ENCODE results near the gene BMP8B.
"Not testable (repeated sequence)": the region's sequence is repeated elsewhere in the genome, so short reads cannot be mapped to it uniquely, and the experiment has no call there.

The BMP8B gene, protein sequence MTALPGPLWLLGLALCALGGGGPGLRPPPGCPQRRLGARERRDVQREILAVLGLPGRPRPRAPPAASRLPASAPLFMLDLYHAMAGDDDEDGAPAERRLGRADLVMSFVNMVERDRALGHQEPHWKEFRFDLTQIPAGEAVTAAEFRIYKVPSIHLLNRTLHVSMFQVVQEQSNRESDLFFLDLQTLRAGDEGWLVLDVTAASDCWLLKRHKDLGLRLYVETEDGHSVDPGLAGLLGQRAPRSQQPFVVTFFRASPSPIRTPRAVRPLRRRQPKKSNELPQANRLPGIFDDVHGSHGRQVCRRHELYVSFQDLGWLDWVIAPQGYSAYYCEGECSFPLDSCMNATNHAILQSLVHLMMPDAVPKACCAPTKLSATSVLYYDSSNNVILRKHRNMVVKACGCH

DNA sequence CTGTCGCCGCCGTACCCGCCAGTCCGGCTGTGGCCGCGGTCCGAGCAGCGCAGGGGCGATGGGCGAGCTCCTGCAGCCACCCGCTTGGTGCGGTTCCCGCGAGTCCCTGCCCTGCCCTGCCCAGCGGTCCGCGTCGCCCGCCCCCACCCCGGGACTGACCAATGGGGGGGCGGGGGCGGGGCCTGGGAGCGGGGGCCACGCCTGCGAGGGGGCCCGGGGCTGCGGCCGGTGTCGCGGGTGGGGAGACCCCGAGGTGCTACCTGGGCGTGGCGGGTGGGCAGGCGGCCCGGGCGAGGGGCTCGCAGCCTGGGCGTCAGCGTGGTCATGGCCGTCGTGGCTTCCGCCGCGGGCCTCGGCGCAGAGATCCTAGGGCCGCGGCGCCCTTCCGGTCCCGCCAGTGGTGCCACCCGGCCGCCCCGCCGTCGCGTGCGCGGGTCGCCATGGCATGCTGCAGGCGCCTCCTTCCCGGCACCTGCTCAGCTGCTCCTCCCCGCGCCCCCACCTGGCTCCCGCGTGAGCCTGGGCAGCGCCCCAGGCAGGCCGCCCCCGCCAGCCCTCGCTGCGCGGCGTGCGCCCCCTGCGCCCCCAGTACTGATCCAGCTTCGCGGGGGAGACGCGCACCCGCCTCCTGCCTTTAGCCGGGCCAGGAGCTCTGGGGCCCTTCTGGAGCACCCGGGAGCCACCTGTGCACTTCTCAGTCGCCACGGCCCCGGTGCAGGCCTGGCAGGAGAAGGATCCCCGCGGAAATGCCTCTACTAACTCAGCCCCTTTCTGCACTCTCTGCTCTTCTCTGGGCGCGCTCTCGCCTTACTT, at the start of gene BMP8B:
Gene BMP8B, minus strand, starts transcription at position 108 of the 813 bp plus-strand sequence. CDS start 380 bp downstream, outside the sequence.
- DNase-seq (ENCODE audit: low read depth): no peak

DNA sequence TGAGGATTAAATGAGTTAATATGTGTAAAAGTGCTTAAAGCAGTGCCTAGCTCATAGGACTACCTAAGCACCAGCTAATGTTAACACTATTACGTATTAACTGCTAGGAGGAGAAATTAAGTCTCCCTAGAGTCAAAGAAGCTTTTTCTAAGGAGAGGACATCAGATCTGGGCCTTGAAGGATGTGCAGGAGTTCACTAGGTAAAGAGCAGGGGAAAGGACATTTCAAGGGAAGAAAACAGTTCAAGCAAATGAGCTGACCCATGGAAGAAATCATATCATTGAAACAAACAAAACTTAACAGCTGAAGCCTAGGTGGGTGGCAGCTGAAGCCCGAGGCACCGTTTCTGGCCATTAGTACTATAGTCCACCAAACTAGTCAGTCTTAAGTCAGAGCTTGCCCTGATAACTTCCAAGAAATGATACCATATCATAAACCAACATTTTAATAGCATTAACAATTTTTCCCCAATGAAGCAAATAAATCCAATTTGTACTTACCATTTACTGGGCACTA, 48.0 kb upstream of the BMP8B start:
- DNase-seq (ENCODE audit: low read depth): no peak

DNA sequence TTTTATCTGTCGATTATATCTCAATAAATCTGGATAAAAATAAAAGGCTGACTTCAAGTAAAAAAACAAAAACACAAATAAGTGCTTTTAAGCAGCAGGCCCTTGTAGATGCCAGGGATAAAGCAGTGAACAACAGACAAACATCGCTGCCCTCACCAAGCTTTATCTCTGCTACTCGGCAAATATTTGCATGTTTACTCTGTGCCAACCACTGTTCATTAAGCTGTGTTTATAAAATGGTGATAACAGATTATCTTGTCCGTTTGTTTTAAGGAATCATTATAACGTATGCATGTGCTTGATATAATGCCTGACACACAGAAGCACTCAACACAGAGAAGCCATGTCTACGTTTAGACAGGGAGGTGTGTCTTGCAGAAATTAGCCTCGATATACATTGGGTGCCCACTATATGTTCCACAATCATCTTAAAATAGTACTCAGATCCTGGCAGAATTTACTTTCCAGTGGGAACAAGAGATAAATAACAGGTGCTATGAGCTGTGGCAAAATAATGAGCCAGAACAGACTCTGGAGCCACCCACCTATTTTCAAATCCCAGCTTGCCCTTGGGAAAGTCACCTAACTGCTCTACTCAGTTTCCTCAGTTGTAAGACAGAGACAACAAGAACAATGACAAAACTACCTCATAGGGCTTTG, 47.4 kb upstream of the BMP8B start:
- DNase-seq (ENCODE audit: low read depth): no peak

GRCh38 chr1:39835110-39835509, 46.4 kb upstream of the BMP8B start:
- DNase-seq (ENCODE audit: low read depth): no peak

- DNase-seq (ENCODE audit: low read depth): no peak
Observed at GRCh38 chr1:39833621-39834385, 45.1 kb upstream of the BMP8B start.

- no peak for DNase-seq (ENCODE audit: low read depth)
Observed at GRCh38 chr1:39833121-39833520, 44.5 kb upstream of the BMP8B start.

GRCh38 chr1:39832294-39832693, 43.6 kb upstream of the BMP8B start:
- DNase-seq (ENCODE audit: low read depth): no peak

DNA sequence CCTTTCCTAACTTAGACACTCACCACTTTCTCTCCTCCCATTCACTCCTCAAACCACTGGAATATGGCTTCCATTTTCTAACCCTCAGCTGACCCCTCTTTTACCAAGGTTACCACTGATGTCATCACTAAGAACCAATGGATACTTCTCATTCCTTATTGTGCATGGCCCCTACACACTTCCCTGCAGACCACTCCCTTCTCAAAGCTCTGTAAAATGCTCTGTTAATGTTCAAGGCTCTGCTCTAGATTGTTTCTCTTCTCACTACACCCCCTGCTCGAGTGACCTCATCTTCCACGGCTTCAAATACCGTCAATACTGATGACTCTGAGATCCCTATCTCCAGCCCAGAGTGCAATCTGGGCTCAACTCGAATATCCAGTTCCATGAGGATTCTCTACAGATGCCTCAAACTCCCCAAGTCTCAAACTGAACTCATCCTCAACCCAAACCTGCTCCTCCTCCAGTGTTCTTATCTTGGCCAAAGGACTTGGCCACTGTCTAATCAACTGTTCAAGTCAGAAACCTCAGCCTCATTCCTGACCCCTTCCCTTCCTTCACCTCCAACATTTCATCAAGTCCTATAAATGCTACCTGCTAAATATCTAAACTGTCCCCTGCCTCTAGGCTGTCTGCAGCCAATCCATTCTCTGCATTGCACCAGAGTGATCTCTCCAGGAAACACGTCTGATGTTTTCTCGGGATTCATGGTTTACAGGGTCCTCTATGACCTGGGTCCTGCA, 41.3 kb upstream of the BMP8B start:
- no peak for DNase-seq (ENCODE audit: low read depth)

DNA sequence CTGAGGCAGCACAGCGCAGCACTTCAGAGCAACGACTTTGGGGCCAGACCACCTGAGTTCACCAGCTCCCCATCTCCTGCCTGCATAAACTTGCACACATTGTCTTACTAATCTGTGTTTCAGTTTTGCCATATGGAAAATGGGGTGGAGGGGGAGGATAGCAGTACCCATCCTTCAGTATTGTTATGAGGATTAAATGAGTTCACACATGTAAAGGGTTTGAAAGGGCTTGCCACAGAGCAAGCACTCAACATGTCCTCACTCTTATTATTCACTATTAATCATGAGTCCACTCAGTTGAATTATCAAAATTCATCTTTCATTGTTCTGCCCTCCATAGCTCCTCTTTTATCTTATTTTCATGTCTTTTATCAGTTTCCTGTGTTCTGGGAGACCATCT, 40.1 kb upstream of the BMP8B start:
- no peak for DNase-seq (ENCODE audit: low read depth)

DNA sequence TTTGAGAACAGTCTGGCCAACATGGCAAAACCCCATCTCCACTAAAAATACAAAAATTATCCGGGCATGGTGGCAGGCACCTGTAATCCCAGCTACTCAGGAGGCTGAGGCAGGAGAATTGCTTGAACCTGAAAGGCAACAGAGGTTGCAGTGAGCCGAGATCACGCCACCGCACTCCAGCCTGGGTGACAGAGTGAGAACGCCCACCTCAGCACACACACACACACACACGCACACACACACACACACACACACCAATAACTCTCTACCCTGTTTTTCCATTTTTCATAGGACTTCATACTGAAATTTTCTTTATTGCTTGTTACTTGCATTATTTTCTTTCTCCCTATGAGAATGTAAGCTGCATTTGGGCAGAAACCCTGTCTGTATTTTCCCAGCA, 39.6 kb upstream of the BMP8B start:
- DNase-seq (ENCODE audit: low read depth): not testable (repeated sequence)

DNA sequence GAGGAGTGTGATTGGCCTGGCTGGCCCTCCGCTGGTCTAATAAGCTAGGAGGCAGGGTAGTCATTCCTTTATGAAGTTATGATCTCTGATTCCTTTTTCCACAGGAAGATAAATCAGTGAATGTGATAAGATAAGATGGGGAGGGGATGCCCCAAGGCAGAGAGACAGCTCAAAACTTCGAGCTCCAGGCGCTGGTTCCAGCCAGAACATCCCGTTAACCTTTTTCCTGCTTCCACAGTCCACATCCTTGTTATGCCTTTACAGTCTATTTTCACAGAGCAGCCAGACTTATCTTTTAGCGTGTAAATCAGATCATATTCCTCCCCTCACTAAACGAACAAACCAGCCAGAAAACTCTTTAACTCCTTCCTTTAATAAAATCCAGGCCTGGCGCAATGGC, 38.5 kb upstream of the BMP8B start:
- no peak for DNase-seq (ENCODE audit: low read depth)

DNA sequence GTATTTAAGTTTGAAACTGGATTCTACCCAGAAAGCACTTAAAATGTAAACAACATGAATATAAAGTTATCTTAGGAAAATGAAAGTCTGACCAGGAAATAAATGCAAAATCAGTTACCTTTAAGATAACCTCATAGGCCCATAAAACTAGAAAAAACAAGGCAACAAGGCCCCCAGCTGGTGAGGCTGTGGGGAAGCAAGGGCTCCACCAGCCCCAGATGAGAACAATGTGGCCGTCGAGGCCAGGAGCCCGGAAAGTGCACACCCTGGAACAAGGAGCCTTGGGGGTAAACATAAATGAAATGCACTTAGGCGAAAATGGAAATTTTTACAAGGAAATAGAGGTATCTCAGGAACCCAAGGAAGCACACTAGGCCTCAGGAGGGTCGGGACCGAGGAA, 37.9 kb upstream of the BMP8B start:
- DNase-seq (ENCODE audit: low read depth): no peak

DNA sequence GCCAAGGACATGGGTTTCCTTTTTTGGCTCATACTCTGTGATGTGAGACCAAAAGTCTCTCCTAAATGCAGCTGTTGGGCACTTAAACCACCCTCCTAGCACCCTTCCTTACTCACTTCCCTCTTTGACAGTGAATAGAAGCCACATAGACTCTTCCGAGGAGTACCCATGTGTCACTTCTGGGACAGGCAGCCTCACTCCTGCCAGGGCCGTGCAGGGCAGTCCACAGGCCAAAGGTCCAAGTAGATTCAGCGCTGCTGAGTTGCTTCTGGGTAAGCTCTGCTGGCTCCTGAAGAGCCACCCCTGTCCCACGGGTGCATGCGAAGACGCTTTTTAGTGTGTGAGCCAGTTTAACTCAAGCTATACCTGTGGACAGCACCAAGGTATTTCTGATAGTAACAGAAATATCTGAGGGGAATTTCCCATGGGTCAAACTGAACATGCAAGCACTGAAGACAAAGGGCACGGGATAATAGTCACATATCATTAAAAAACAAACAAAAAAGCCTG, 36.8 kb upstream of the BMP8B start:
- no peak for DNase-seq (ENCODE audit: low read depth)

DNA sequence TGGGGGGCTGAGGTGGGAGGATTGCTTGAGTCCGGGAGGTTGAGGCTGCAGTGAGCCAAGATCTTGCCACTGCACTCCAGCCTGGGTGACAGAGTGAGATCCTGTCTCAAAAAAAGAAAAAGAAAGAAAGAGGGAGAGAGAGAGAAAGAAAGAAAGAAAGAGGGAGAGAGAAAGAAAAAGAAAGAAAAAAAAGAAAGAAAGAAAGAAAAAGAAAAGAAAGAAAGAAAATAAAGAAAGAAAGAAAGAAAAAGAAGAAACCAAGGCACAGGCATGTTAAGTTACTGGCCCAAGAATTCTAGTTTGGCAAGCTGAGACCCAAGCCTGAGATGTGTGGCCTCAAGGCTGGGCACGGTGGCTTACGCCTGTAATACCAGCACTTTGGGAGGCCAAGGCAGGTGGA, 34.8 kb upstream of the BMP8B start:
- not testable (repeated sequence) for DNase-seq (ENCODE audit: low read depth)

- no peak for DNase-seq (ENCODE audit: low read depth)
Observed at GRCh38 chr1:39822146-39822545, 33.5 kb upstream of the BMP8B start.

DNA sequence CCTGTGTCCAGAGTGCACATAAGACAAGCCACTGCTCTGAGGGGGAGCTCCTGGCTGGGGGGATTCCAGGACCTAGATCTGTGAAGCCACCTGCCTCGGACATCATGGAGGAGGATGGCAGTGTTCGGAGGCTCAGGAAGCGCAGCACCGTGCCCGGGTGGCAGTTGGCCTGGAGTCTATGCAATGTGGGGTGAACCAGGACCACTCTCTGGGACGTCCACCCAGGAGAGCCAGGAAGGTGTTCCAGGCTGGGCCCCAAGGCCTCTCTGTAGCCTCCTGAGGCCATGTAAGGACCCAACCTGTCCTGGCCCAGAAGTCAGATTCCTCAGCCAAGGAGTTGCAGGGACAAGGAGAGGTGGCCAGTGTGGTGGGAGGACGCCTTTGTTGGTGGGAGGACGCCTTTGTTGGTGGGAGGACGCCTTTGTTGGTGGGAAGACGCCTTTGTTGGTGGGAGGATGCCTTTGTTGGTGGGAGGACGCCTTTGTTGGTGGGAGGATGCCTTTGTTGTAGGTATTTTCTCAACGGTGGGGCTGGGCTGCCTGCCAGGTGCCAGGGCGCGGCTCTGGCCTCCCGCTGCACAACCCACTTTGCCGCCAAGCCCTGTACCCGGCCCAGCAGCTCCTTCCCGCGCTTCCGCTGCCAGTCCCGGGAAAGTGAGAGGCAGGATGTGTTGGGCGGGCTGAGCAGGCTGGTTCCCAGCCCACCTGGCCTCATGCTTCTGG, 30.6 kb upstream of the BMP8B start:
- DNase-seq (ENCODE audit: low read depth): no peak

DNA sequence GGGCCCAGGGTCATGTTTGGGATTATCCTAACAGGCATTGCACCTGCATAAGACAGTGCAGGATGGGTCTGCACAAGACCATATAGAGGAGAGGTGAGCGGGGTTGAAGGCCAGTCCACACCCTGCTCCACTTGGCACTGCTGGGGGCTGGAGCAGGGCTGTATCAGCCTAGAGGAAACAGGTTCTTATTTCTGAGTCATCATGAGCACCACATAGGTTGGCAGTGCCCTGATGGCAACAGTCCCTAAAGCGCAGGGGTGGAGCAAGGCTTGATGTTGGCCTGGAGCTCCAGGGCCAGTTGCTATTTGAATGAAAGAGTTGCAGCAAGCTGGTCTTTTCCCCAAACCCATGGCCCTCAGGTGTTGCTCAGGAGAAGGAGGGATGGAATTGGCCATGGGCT, 29.8 kb upstream of the BMP8B start:
- no peak for DNase-seq (ENCODE audit: low read depth)

GRCh38 chr1:39817091-39817932, 28.6 kb upstream of the BMP8B start:
- DNase-seq (ENCODE audit: low read depth): not testable (repeated sequence)

DNA sequence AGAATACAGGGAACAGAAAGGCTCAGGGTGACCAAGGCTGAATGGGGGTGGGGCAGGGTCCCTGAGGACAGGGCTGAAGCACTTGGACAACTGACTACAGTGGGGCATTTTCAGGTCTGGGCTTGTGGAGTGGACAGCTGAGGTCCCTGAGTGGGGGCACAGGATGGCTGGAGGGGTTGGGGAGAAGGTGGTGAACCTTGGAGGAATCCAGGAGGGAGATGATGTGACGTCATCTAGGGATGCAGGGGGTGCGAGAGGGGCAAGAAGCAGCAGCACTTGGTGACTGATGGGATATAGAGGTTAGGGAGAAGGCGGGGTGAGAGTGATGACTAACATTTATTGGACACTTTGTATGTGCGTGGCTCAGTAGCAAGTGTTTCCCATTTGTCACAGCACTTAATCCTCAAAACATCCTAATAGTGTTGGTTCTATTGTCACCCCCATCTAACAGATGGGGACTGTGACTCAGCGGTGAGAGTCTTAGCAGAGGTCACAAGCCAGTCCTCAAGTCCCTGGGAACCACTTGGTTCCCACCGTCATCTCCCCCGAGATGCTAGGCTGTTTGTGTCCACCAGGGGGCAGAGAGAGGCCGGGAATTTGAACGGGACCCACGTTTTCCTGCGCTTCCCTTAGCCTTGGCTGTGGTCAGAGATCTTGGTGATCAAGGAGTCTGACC, 27.9 kb upstream of the BMP8B start:
- DNase-seq (ENCODE audit: low read depth): no peak
